ENCODE data around the gene E2F2.

The E2F2 gene

DNA sequence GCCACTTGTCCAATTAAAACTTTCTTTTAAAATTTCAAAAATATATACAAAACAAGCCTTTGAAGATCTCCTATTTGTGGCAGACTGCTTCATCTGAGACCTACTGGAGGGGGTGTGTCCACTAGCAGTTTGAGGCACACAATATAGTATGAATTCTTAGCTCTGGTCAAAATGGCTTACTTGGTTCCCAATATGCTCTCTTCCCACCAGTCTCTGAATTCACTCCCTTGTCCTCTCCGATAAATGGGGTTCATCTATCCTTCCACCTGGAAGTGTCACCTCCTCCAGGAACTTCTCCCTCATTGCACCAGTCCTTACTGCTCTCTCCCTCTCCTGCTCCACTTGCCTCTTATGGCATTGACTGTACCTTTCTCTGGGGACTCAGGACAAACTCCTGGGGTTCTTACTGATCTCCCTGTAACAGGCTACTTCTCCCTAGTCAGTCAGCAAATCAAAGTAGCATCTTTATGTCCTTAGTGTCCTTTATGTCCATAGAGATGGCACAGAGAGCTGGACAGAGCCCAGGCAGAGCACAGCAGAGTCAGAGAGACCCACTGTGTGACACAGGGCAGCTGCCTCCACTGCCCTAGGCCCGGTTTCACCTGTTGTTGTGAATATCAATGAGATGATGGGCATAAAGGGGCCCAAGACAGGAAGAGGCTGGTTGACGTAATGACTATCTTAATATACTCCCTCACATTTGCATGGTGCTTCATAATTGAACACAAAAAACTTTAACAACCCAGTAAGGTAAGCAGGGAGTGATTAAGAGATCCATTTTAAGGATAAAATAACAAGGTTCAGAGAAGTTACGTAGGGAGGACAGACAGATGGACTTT is 50.6 kb downstream of the E2F2 start:
- Histone ChIP-seq H3K4me1 (ENCODE audit: insufficient read depth, low read length) (peaks cover 6% of the 10 kb centered on the region; the same call in 1 of the 2 replicates), H3K36me3 (ENCODE audit: insufficient read depth, low read length) (no peaks in the 10 kb centered on the region), H3K9me3 (ENCODE audit: control insufficient read depth, insufficient read depth, low read length) (no peaks in the 10 kb centered on the region), H3K9ac (ENCODE audit: low read depth, low read length) (no peak overlapping the region)

DNA sequence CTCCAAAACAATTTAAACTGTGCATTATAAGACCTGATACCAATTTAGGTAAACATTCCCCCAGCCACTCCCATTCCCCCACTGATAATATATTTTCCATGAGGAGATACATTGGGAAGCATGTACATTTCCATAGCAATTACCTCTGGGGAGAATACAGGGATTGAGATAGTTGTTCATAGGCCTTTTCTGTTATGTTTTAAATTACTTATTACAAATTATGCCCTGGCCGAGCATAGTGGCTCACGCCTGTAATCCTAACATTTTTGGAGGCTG is 51.4 kb downstream of the E2F2 start:
- H3K9ac ChIP-seq (ENCODE audit: low read depth, low read length) = no peak overlapping the region
- H3K36me3 ChIP-seq (ENCODE audit: insufficient read depth, low read length) = no peaks in the 10 kb centered on the region
- no peaks in the 10 kb centered on the region for H3K9me3 ChIP-seq (ENCODE audit: control insufficient read depth, insufficient read depth, low read length)
- H3K4me1 ChIP-seq (ENCODE audit: insufficient read depth, low read length) = peaks cover 10% of the 10 kb centered on the region

DNA sequence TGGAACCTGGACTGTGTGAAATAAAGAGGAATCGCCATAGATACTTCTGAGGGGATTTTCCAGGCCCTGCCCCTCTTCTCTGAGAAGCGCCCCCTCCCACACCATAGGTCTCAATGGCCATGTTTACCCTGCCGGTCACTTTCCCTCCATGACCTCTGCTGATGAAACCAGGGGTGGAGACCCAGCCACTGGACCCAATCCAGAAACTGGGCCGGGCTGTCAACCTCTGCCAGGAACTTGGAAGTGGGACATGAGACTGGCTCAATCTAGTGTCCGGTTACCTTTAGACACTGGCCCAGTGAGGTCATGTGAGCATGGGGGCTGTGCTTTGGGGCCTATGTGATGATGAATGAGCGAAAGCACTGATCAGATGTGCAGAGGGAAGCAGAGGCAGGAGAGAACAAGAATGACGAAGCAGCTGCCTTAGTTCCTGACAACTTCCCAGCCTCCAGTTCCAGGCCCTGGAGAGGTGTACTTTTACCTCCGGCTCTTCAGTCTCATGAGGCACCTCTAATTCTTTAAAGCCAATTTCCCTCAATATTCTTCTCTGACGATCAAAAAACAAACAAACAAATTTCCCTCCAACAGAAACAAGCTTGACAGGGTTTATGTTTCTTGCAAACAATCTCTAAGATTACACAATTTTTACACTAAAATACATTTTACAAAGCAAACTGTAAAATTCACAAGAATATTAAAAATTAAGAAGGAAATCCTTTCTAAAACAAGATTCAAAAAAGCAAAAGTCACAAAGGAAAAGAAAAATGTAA is 52.0 kb downstream of the E2F2 start:
- Histone ChIP-seq H3K4me1 (ENCODE audit: insufficient read depth, low read length) (peaks cover 10% of the 10 kb centered on the region), H3K36me3 (ENCODE audit: insufficient read depth, low read length) (no peaks in the 10 kb centered on the region), H3K9ac (ENCODE audit: low read depth, low read length) (no peak overlapping the region), H3K9me3 (ENCODE audit: control insufficient read depth, insufficient read depth, low read length) (no peaks in the 10 kb centered on the region)

DNA sequence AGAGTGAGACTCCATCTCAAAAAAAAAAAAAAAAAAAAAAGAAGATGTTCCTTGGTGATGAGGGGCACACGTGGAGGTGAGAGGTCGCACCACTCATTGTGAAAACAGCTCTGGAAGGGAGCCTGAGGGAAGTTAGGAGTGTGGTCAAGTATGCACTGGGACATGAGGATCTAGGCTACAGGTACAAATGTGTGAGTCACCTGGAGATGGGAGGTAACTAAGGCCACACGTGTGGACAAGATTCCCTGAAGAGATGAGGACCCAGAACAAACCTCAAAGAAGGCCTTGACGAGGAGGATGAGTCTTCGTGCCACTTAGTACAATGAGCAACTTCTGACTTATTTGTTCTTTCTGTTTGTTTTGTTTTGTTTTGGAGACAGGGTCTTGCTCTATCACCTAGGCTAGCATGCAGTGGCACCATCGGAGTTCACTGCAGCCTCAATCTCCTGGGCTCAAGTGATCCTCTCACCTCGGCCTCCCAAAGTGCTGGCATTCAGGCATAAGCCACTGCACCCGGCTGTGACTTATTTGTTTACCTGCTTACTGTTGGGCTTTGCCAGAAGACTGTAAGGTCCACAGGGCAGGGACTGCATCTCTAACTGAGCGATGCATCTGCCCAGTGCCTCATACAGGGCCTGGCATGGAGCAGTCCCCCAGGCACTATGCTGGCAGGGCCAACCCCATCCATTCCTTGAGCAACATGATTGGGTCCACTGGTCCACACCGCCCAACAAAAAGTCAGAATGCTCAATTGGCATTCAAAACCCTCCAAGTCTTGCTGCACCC is 53.5 kb downstream of the E2F2 start:
- no peak overlapping the region for H3K9ac ChIP-seq (ENCODE audit: low read depth, low read length)
- no peaks in the 10 kb centered on the region for H3K36me3 ChIP-seq (ENCODE audit: insufficient read depth, low read length)
- peaks cover 10% of the 10 kb centered on the region for H3K4me1 ChIP-seq (ENCODE audit: insufficient read depth, low read length)
- H3K9me3 ChIP-seq (ENCODE audit: control insufficient read depth, insufficient read depth, low read length) = no peaks in the 10 kb centered on the region

DNA sequence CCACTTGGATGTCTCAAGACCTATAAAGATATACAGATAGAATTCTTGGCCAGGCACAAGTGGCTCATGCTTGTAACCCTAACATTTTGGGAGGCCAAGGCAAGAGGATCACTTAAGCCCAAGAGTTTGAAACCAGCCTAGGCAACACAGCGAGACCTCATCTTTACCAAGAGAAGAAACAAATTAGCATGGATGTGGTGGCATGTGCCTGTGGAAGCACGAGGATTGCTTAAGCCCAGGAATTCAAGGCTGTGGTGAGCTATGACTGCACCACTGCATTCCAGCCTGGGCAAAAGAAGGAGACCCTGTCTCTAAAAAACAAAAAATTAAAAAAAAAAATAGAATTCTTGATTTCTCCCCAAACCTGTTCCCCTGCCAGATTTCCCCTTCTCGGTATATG is 55.4 kb downstream of the E2F2 start:
- Histone ChIP-seq H3K4me1 (ENCODE audit: insufficient read depth, low read length) (peaks cover 4% of the 10 kb centered on the region), H3K36me3 (ENCODE audit: insufficient read depth, low read length) (no peaks in the 10 kb centered on the region), H3K9me3 (ENCODE audit: control insufficient read depth, insufficient read depth, low read length) (no peaks in the 10 kb centered on the region), H3K9ac (ENCODE audit: low read depth, low read length) (no peak overlapping the region)

DNA sequence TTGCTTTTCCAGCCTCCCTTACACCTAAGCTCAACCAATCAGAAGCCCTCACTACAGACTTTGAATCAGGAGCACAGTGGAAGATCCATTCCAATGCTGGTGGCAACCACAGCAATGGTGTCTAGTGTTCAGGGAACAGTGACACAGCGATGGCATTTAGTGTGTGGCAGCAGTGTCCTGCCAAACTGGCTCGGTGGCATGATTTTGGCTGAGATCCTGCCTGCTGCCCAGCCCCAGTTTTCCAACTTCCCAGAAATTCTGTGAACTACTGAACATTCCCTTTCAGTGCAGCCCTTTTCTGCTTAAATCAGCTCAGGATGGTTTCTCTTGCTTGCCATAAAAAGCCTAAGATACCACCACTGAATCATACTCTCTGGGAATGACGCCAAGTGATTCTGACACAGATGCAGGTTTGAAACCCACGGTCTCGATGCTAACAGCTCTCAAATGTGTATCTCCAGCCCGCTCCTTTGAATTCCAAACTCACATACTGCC is 55.9 kb downstream of the E2F2 start:
- Histone ChIP-seq H3K9ac (ENCODE audit: low read depth, low read length) (no peak overlapping the region), H3K9me3 (ENCODE audit: control insufficient read depth, insufficient read depth, low read length) (no peaks in the 10 kb centered on the region), H3K36me3 (ENCODE audit: insufficient read depth, low read length) (no peaks in the 10 kb centered on the region), H3K4me1 (ENCODE audit: insufficient read depth, low read length) (peaks cover 4% of the 10 kb centered on the region)

DNA sequence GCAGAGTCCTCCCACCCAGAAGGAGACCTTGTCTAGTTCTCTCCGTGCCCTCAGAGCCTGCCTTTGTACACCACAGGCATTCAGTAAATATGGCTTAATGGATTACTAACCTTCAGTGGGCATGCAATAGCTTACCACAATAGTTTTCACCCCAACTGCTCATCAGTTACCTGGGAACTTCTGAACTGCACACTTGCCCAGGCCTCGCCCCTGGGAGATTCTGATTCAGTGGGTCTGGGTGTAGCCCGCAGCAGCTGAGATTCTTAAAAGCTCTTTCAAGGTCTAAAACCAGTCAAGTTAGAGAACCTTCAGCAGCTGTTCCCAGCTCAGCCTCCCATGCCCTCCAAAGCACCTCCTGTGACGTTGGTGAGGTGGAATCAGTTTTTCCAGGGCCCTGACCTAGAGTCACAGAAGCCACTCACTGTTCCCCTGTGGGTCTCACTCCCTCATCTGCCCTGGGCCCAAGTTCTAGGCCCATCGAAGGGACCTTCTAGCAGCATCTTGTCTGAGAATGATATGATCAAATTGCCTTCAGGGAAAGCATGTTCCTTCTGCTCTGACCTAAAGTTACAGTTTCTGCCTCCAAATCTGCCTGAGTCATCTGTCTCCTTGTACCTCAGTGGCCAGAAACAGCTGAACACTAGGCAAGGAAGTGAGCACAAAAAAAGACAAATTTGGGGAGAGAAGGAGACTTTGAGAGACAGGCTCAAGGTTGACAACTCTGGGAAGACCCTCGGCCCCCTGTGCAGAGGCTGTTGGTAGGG is 57.8 kb downstream of the E2F2 start:
- H3K36me3 ChIP-seq (ENCODE audit: insufficient read depth, low read length) = no peaks in the 10 kb centered on the region

DNA sequence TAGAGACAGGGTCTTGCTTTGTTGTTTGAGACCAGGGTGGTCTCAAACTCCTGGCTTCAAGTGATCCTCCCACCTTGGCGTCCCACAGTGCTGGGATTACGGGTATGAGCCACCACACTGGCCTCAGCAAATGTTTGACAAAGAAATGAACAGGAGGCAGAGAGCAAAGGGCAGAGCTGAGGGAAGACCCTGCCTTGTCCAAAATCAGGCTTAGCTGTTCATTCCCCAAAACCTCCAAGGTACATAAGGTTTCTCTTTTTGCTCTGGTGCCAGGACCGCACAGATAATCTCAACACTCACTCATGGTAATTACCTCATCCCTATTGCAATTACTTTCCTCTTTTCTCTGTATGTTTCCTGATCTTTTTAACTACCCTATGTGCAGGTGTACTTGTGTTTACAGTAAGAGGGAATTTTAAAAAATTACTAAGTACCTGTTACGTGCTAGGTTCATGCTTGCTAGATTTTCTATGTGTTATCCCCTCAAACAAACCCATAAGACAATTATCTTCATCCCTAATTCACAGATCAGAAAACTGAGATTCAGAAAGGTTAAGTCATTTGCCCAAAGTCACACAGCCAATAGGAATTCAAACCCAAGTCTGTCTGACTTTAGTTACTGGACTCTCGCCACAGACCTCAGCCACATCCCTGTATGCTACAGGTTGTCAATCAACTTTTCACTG is 58.5 kb downstream of the E2F2 start:
- H3K36me3 ChIP-seq (ENCODE audit: insufficient read depth, low read length) = no peaks in the 10 kb centered on the region

More for the DNA sequence above, 57.8 kb downstream of the E2F2 start:
- Histone ChIP-seq H3K9ac (ENCODE audit: low read depth, low read length) (no peak overlapping the region), H3K4me1 (ENCODE audit: insufficient read depth, low read length) (peaks cover 4% of the 10 kb centered on the region), H3K9me3 (ENCODE audit: control insufficient read depth, insufficient read depth, low read length) (no peaks in the 10 kb centered on the region)

DNA sequence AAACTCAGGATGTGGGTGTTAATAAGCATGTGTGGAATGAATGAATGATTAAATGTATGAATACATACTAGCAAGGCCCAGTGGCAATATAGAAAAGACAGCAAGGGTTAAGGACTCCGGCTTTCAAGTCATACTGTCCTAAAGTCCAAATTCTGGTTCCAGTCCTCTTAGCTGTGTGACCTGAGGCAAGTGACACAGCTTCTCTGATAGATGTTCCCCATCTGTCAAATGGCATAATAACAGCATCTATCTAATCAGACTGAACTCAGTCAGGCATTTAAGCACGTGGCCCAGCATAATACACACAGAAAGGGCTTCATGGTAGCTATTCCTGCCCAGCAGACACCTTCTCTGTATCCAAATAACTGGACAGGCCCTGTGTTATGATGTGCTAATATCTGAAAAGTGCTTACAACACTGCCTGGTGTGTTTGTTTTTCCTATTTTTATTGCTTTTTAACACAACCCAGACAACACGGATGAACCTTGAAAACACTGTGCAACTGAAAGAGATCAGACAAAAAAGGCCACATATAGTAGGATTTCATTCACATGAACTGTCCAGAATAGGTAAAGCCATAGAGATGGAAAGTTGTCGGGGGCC is 59.5 kb downstream of the E2F2 start:
- Histone ChIP-seq H3K9ac (ENCODE audit: low read depth, low read length) (no peak overlapping the region), H3K4me1 (ENCODE audit: insufficient read depth, low read length) (peaks cover 4% of the 10 kb centered on the region), H3K9me3 (ENCODE audit: control insufficient read depth, insufficient read depth, low read length) (no peaks in the 10 kb centered on the region), H3K36me3 (ENCODE audit: insufficient read depth, low read length) (no peaks in the 10 kb centered on the region)

More for the DNA sequence above, 58.5 kb downstream of the E2F2 start:
- H3K9ac ChIP-seq (ENCODE audit: low read depth, low read length) = no peak overlapping the region
- H3K4me1 ChIP-seq (ENCODE audit: insufficient read depth, low read length) = peaks cover 4% of the 10 kb centered on the region
- H3K9me3 ChIP-seq (ENCODE audit: control insufficient read depth, insufficient read depth, low read length) = no peaks in the 10 kb centered on the region

DNA sequence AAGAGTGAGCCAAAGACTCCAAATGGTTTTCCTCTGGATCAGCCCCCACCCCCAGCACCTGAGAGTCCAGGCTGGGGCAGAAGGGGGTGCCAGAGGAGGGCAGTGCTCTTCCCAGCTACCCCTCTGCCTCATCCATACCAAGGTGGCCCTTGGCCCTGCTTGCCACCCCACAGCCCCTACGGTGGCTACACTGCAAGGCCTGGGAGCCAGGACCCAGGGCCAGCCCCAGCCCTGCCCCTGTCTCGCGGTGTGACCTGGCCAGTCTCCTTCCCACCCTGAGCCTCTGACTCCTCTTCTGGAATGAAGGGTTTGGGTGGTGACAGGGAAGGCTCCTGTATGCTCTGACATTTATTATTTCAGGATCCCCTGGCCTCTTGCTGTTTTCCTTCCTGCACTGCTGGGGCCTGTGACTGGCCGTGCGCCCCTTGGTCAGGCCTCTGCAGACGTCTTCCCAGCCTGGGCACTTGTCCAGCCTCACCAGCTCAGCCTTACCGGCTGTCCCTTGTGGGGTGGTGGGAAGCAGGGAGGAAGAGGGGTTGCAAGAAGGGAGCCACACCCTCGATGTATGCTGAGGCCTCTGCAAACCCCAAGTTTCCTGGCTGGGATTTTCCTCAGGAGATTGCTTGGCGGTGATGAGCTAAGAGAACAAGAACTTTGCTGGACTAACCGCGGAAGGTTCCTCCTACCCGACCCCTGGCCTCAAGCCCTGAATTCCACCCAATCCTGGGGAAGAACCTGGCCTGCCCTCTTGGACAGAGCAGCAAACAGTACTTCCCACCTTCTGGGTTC is 60.6 kb downstream of the E2F2 start:
- Histone ChIP-seq H3K36me3 (ENCODE audit: insufficient read depth, low read length) (no peaks in the 10 kb centered on the region), H3K9ac (ENCODE audit: low read depth, low read length) (no peak overlapping the region), H3K4me1 (ENCODE audit: insufficient read depth, low read length) (peaks cover 4% of the 10 kb centered on the region), H3K9me3 (ENCODE audit: control insufficient read depth, insufficient read depth, low read length) (no peaks in the 10 kb centered on the region)

DNA sequence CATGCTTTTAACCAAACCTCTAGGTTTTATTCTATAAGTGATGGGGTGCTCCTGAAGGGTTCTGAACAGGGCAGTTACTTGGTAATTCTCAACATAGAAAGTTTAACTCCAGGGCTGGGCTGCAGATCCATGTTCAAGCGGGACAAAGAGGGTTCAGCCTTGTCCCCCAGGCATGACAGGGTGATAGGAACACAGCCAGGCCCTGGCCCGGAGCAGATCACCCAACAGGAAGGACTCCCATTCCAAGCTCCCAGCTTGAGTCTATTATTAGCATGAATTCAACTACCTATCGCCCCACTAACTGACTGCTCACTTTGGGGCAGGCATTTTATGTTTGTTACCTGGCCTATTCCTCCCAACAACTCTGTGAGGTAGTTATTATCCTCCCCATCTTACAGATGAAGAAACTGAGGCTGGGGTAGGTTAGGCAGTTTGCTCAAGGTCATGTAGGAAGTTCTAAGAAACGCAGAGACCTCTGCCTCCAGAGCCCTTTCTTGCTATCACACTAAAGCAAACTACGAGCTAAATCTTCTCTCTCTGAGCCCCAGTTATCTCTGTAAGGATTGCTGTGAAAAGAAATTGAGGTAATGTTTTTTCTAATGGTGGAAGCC is 61.6 kb downstream of the E2F2 start:
- Histone ChIP-seq H3K36me3 (ENCODE audit: insufficient read depth, low read length) (no peaks in the 10 kb centered on the region), H3K9me3 (ENCODE audit: control insufficient read depth, insufficient read depth, low read length) (no peaks in the 10 kb centered on the region), H3K4me1 (ENCODE audit: insufficient read depth, low read length) (no peaks in the 10 kb centered on the region; the same call in 1 of the 2 replicates), H3K9ac (ENCODE audit: low read depth, low read length) (no peak overlapping the region)

DNA sequence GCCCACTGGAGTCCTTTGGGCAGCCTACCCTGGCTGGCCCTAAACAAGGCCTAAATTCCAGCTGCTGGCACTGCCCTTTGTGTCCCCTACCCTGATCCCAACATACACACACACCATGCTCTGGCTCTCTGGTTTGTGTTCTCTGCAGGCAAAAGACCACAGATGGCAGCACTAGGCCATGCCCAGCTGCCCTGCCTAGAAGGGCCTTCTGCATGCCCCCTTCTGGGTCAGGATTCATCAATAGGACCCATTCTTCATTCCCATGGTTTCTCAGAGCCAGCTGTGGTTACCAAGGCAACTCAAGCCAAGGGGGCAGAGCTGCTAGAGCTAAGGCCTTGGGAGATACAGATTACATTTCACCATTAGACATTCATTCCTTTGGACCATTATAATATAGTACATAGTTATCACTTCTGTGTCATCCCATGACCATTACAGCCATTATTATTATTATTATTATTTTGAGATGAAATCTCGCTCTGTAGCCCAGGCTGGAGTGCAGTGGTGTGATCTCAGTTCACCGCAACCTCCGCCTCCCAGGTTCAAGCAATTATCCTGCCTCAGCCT is 64.5 kb downstream of the E2F2 start:
- H3K4me1 ChIP-seq (ENCODE audit: insufficient read depth, low read length) = no peaks in the 10 kb centered on the region; the same call in 1 of the 2 replicates
- H3K9ac ChIP-seq (ENCODE audit: low read depth, low read length) = no peak overlapping the region
- H3K9me3 ChIP-seq (ENCODE audit: control insufficient read depth, insufficient read depth, low read length) = no peaks in the 10 kb centered on the region
- H3K36me3 ChIP-seq (ENCODE audit: insufficient read depth, low read length) = no peaks in the 10 kb centered on the region

Measured in ES-I3 (cell line).